Gastrocnemius medialis (tissue), 4 donors: ENCODE data around the gene SLC39A3. TPM values are rescaled to one million over a fixed set of nuclear protein-coding genes. Genes with fewer than 3 reads are reported as not detected.

Experiments
- ATAC-seq, 2 donors: fragments of 150-250 bp; one replicate each; pipeline ENCODE4 v1.9.1; 2016
- DNase-seq, 2 donors: peaks; one replicate each; pipeline ENCODE4 v3.0.0-alpha.2; 2019
- H3K27ac ChIP-seq, 4 donors: fragments of 200-600 bp; sonication (generic); 1 replicate in 1 of 4; 2 replicates in 3 of 4; pipeline ENCODE4 v1.5.1; 2016 to 2018; ENCODE audit warnings: mild to moderate bottlenecking in 2 of 4, moderate library complexity in 1 of 4
- H3K27me3 ChIP-seq, 3 donors: fragments of 200-600 bp; sonication (generic) in 2 of 3; 1 replicate in 1 of 3; 2 replicates in 2 of 3; pipeline versions ENCODE4 v1.5.1 to v1.6.0; 2016 to 2019; ENCODE audit warnings: mild to moderate bottlenecking in 1 of 3, moderate library complexity in 1 of 3
- H3K36me3 ChIP-seq, 2 donors: fragments of 200-600 bp; sonication (generic) in 1 of 2; one replicate each; pipeline ENCODE4 v1.5.1; 2017 to 2018
- H3K4me1 ChIP-seq, 2 donors: fragments of 200-600 bp; sonication (generic) in 1 of 2; one replicate each; pipeline ENCODE4 v1.5.1; 2016 to 2017; ENCODE audit warnings: mild to moderate bottlenecking in 2 of 2
- H3K4me3 ChIP-seq, 4 donors: fragments of 200-600 bp; sonication (generic) in 3 of 4; 1 replicate in 1 of 4; 2 replicates in 3 of 4; pipeline ENCODE4 v1.5.1; 2016 to 2019; ENCODE audit warnings: mild to moderate bottlenecking in 2 of 4
- H3K9me3 ChIP-seq, 3 donors: fragments of 200-600 bp; sonication (generic) in 2 of 3; 1 replicate in 1 of 3; 2 replicates in 2 of 3; pipeline ENCODE4 v1.5.1; 2016 to 2019
- CTCF ChIP-seq, 5 experiments: fragments of 450-650 bp in 3 of 5; fragments of 200-600 bp in 2 of 5; sonication (generic) in 2 of 5; IDR thresholded peaks in 4 of 5; conservative IDR thresholded peaks in 1 of 5; 1 replicate in 4 of 5; 2 replicates in 1 of 5; pipeline ENCODE4 v1.5.1; 2016 to 2019; ENCODE audit warnings: antibody characterized with exemption in 5 of 5, mild to moderate bottlenecking in 3 of 5, moderate library complexity in 3 of 5
- POLR2A ChIP-seq, 2 donors: fragments of 450-650 bp; IDR thresholded peaks; one replicate each; pipeline ENCODE4 v1.6.1; 2017; ENCODE audit warnings: antibody characterized with exemption in 2 of 2, mild to moderate bottlenecking in 2 of 2, moderate library complexity in 2 of 2
- in situ Hi-C, 4 donors: fragments of 200-750 bp; cut with MboI; loops; one replicate each; pipeline versions ENCODE4 v1.15.0 to v1.8.0; 2017; ENCODE audit warnings: low sequenced_read_pairs in 4 of 4
- intact Hi-C: fragments of 100-400 bp; cut with DNase I; formaldehyde crosslinking; loops from one replicate; pipeline ENCODE4 v1.15.1; 2023; ENCODE audit warnings: low total_unique reads
- total RNA-seq, 4 donors: library from RNA; depleted of rRNA; stranded (reverse); fragments of >200 nt; gene quantifications; one replicate each; pipeline versions ENCODE4 v1.1.0 to v1.2.3, GENCODE V29; 2016

The SLC39A3 gene
- total RNA-seq, 4 donors from 2014 or later, result 23.1 to 60.9 (median 27.1) TPM

- H3K9me3 ChIP-seq, result no peaks in the 10 kb centered on the region
- no peaks in the 10 kb centered on the region for H3K27me3 ChIP-seq
- TF ChIP-seq CTCF (IDR thresholded peaks at IDR 0.05 in 4 of 5, conservative IDR thresholded peaks at IDR 0.05 in 1 of 5) (no peak), POLR2A (IDR thresholded peaks at IDR 0.05) (no peak)
- H3K27ac ChIP-seq, result no peak overlapping the region
- ATAC-seq (no peak), DNase-seq (no peak)
- in situ Hi-C loops (no loop called here), intact Hi-C loops (no loop called here)
- H3K36me3 ChIP-seq, result peaks cover 0 to 87% of the 10 kb centered on the region in 2 donors
- no peaks in the 10 kb centered on the region for H3K4me1 ChIP-seq
- H3K4me3 ChIP-seq, result no peak overlapping the region
Observed at GRCh38 chr19:2761309-2761677, 21.5 kb upstream of the SLC39A3 start.

- H3K27me3 ChIP-seq, result no peaks in the 10 kb centered on the region
- H3K4me1 ChIP-seq, result no peaks in the 10 kb centered on the region
- TF ChIP-seq POLR2A (IDR thresholded peaks at IDR 0.05) (no peak), CTCF (IDR thresholded peaks at IDR 0.05 in 4 of 5, conservative IDR thresholded peaks at IDR 0.05 in 1 of 5) (no peak)
- in situ Hi-C loops (no loop called here), intact Hi-C loops (no loop called here)
- H3K4me3 ChIP-seq, result no peak overlapping the region
- peaks cover 0 to 86% of the 10 kb centered on the region in 2 donors for H3K36me3 ChIP-seq
- DNase-seq (no peak), ATAC-seq (no peak)
- H3K27ac ChIP-seq, result no peak overlapping the region
- no peaks in the 10 kb centered on the region for H3K9me3 ChIP-seq
Observed at GRCh38 chr19:2759965-2760364, 20.1 kb upstream of the SLC39A3 start.

GRCh38 chr19:2759362-2759761 lies 19.5 kb upstream of the SLC39A3 start:
- intact Hi-C loops, result no loop called here
- H3K4me3 ChIP-seq, result no peak overlapping the region
- TF ChIP-seq POLR2A (IDR thresholded peaks at IDR 0.05), result no peak
- TF ChIP-seq CTCF (IDR thresholded peaks at IDR 0.05 in 4 of 5, conservative IDR thresholded peaks at IDR 0.05 in 1 of 5), result no peak
- in situ Hi-C loops, result no loop called here
- ATAC-seq (no peak), DNase-seq (no peak)
- H3K4me1 ChIP-seq, result no peaks in the 10 kb centered on the region
- H3K36me3 ChIP-seq, result peaks cover 0 to 84% of the 10 kb centered on the region in 2 donors
- H3K9me3 ChIP-seq, result no peaks in the 10 kb centered on the region
- H3K27me3 ChIP-seq, result no peaks in the 10 kb centered on the region
- no peak overlapping the region for H3K27ac ChIP-seq

GRCh38 chr19:2758601-2759313 lies 18.9 kb upstream of the SLC39A3 start:
- Histone ChIP-seq H3K27ac (no peak overlapping the region), H3K4me1 (no peaks in the 10 kb centered on the region), H3K9me3 (no peaks in the 10 kb centered on the region), H3K27me3 (no peaks in the 10 kb centered on the region), H3K4me3 (no peak overlapping the region), H3K36me3 (peaks cover 0 to 83% of the 10 kb centered on the region in 2 donors)
- DNase-seq, result no peak
- no peak for TF ChIP-seq CTCF (IDR thresholded peaks at IDR 0.05 in 4 of 5, conservative IDR thresholded peaks at IDR 0.05 in 1 of 5)
- TF ChIP-seq POLR2A (IDR thresholded peaks at IDR 0.05), result no peak
- in situ Hi-C loops, result no loop called here
- ATAC-seq, result no peak
- intact Hi-C loops, result no loop called here
